Activated naive CD8-positive, alpha-beta T cell treated with anti-CD3 and anti-CD28 coated beads, Interleukin-2, amount 50 U/mL, for 24 hours (primary cell): ENCODE measurements around the gene PLEKHJ1.

Experiments used
- ATAC-seq: fragments of 150-1000 bp; cut with Tn5 transposase; one replicate; pipeline ENCODE4 v1.10.0; 2021
- DNase-seq: peaks from one replicate; pipeline ENCODE4 v3.0.0; 2021
- H3K27ac Mint-ChIP-seq: one replicate; pipeline ENCODE4 v1.8.0; 2021; ENCODE audit warnings: mild to moderate bottlenecking, mixed read lengths
- H3K27me3 Mint-ChIP-seq: one replicate; pipeline ENCODE4 v1.8.0; 2021; ENCODE audit warnings: mixed read lengths
- H3K36me3 Mint-ChIP-seq: one replicate; pipeline ENCODE4 v1.8.0; 2021; ENCODE audit warnings: low read depth, mixed read lengths
- H3K4me1 Mint-ChIP-seq: one replicate; pipeline ENCODE4 v1.8.0; 2021; ENCODE audit warnings: mixed read lengths
- H3K4me3 Mint-ChIP-seq: one replicate; pipeline ENCODE4 v1.8.0; 2021; ENCODE audit warnings: mild to moderate bottlenecking, moderate library complexity, mixed read lengths
- H3K9me3 Mint-ChIP-seq: one replicate; pipeline ENCODE4 v1.8.0; 2021; ENCODE audit warnings: mixed read lengths

PLEKHJ1 gene

DNA sequence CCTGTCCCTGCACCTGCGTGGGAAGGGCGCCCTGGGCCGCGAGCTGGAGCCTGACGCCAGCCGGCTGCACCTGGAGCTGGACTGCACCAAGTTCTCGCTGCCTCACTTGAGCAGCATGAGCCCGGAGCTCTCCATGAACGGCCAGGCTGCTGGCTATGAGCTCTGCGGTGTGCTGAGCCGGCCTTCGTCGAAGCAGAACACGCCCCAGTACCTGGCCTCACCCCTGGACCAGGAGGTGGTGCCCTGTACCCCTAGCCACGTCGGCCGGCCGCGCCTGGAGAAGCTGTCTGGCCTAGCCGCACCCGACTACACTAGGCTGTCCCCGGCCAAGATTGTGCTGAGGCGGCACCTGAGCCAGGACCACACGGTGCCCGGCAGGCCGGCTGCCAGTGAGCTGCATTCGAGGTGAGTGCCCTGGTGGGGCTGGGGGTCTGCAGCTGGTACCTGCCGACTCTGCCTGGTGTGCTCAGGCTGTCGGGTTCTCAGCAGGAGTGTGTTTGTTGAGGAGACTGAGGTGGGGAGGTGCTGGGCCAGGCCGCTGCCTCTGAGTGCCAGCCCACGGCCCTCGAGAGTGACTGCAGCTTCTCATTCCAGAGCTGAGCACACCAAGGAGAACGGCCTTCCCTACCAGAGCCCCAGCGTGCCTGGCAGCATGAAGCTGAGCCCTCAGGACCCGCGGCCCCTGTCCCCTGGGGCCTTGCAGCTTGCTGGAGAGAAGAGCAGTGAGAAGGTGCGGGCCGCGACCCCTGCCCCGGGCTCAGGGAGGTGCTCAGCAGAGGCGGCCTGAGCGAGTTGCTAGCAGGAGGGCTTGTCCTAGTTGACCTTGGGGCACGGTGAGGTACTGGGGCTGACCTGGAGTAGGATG is 19.5 kb downstream of the PLEKHJ1 start:
- H3K27me3 Mint-ChIP-seq, result no peaks in the 10 kb centered on the region
- H3K4me3 Mint-ChIP-seq, result no peak overlapping the region
- ATAC-seq (no peak), DNase-seq (no peak)
- H3K9me3 Mint-ChIP-seq, result no peaks in the 10 kb centered on the region
- peak overlapping the region; percentile 73 for H3K27ac Mint-ChIP-seq
- H3K4me1 Mint-ChIP-seq, result peaks cover 3% of the 10 kb centered on the region
- H3K36me3 Mint-ChIP-seq, result peaks cover 40% of the 10 kb centered on the region

DNA sequence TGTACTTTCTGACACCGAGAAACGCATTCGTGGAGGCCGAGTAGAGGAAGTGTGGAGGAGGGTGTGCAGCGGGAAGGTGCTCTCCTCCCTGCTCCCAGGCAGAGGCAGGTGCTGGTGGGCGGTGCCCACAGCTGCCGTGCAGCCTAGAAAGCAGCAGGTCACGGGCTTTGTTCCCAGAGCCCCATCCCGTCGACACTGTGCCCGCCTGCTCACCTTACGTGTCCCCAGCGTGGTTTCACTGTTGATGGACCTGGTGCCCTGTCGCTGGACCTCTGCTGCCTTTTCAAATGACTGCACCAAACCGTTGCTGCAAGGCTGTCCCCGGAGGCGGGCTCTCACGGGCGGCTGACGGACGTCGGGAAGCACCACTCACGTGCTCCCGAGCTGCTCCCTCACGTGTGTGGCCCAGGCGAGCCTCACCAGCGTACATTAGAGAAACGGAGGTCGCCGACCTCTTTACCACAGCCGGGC is 20.8 kb downstream of the PLEKHJ1 start:
- Mint-ChIP-seq H3K4me1 (peaks cover 3% of the 10 kb centered on the region), H3K27me3 (no peaks in the 10 kb centered on the region), H3K9me3 (no peaks in the 10 kb centered on the region), H3K4me3 (no peak overlapping the region), H3K36me3 (peaks cover 39% of the 10 kb centered on the region), H3K27ac (peak overlapping the region; percentile 8)
- DNase-seq, result no peak
- no peak for ATAC-seq

DNA sequence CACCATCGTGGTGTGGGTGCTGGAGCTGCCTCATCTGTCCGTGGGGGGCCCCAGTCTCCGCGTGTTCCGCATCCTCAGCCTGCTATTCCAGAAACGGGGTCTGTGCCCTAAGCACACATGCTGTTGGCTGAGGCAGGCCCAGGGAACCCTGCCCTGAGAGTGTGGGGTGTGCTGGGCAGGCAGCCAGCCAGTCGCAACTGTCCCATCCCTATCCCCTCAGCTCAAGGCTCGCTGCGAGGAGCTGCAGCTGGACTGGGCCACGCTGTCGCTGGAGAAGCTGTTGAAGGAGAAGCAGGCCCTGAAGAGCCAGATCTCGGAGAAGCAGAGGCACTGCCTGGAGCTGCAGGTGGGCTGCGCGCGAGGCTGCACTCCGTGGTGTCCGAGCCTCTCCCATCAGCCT is 21.9 kb downstream of the PLEKHJ1 start:
- Mint-ChIP-seq H3K4me3 (no peak overlapping the region), H3K4me1 (peaks cover 3% of the 10 kb centered on the region), H3K9me3 (no peaks in the 10 kb centered on the region), H3K27ac (no peak overlapping the region), H3K36me3 (peaks cover 32% of the 10 kb centered on the region), H3K27me3 (no peaks in the 10 kb centered on the region)
- no peak for DNase-seq
- ATAC-seq, result no peak

DNA sequence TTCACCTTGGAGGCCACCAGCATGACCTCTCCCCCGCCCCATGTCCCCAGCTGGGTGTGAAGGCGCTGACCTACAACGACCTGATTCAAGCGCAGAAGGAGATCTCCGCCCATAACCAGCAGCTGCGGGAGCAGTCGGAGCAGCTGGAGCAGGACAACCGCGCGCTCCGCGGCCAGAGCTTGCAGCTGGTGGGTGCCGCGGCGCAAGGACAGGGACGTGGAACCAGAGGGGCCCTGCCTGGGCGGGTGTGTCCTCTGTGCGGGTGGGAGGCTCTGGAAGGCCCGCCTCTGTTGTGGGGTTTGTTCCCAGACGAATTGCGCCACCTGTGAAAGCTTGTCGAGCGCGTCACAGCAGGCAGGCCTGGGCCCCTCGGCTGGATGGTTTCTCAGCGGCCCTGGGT is 22.3 kb downstream of the PLEKHJ1 start:
- no peak for ATAC-seq
- DNase-seq, result no peak
- peaks cover 3% of the 10 kb centered on the region for H3K4me1 Mint-ChIP-seq
- H3K4me3 Mint-ChIP-seq, result no peak overlapping the region
- no peaks in the 10 kb centered on the region for H3K27me3 Mint-ChIP-seq
- no peak overlapping the region for H3K27ac Mint-ChIP-seq
- no peaks in the 10 kb centered on the region for H3K9me3 Mint-ChIP-seq
- H3K36me3 Mint-ChIP-seq, result peaks cover 30% of the 10 kb centered on the region

DNA sequence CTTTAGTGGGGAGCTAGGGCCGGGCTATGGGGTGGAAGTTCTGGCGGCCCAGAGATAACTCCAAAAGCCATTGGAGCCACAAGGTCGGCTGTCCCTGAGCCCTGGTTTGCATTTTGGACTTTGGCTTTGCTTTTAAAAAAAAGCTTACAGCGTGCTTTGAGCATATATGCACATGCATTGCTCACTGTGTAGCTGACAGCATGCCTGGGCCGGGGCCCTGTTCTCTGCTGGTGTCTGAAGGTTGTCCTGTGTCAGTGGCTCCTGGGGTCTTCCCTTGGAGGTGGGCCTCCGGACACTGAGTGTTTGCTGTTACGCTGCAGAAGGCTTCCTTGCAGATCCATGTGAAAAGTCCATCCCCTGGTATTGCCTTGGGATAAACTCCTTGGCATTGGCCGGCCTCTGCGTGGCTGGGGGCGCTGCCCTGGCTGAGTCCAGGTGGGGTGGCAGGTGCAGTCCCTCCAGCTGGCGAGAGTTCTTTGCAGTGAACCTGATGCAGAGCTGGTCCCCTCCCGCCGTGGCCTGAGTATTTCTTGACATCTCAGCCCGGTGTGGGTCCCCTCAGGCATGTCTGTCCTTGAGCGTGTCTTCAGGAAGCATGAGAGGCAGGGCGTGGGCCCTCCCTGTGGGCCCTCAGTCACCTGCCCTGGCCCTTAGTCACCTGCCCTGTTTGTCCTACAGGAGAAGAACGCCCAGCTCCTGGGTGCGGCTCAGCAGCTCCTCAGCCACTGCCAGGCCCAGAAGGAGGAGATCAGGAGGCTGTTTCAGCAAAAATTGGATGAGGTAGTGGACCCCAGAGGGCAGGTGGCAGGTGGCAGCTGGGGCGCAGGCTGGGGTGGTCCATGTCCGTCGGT is 23.0 kb downstream of the PLEKHJ1 start:
- ATAC-seq, result no peak
- DNase-seq, result no peak
- Mint-ChIP-seq H3K27me3 (no peaks in the 10 kb centered on the region), H3K27ac (no peak overlapping the region), H3K9me3 (no peaks in the 10 kb centered on the region), H3K36me3 (peaks cover 30% of the 10 kb centered on the region), H3K4me3 (no peak overlapping the region), H3K4me1 (peaks cover 3% of the 10 kb centered on the region)

DNA sequence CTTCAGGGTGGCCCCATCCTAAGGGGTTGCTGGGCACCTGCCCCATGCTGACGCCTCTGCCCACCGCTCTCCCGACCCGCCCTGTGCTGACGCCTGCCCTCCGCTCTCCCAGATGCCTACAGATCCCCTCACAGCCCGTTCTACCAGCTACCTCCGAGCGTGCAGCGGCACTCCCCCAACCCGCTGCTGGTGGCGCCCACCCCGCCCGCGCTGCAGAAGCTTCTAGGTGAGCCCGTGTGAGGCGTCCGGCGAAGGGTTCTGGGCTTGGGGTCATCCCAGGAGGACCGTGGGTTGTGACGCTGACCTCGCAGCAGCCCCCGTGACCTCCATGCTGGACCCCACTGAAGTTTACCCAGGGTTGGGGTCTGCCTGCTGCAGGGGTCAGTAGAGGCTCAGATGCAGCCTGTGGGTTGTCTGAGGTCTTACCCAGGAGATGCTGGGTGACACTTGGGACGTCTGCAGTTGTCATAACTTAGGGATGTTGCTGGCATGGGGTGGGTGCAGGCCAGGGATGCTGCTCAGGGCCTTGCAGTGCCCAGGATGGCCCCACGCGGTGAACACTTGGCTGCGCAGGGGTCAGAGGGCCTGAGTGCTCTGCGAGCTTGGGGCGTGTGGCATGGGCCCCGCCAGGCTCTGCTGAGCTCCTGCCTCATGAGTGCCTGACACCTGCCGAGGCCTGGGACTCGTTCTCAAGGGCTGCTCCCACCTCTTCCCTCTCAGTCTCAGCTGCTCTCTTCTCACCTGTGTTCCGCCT is 25.0 kb downstream of the PLEKHJ1 start:
- ATAC-seq (no peak), DNase-seq (no peak)
- H3K27ac Mint-ChIP-seq, result no peak overlapping the region
- H3K27me3 Mint-ChIP-seq, result no peaks in the 10 kb centered on the region
- no peak overlapping the region for H3K4me3 Mint-ChIP-seq
- no peaks in the 10 kb centered on the region for H3K9me3 Mint-ChIP-seq
- H3K4me1 Mint-ChIP-seq, result peaks cover 3% of the 10 kb centered on the region
- peaks cover 28% of the 10 kb centered on the region for H3K36me3 Mint-ChIP-seq

DNA sequence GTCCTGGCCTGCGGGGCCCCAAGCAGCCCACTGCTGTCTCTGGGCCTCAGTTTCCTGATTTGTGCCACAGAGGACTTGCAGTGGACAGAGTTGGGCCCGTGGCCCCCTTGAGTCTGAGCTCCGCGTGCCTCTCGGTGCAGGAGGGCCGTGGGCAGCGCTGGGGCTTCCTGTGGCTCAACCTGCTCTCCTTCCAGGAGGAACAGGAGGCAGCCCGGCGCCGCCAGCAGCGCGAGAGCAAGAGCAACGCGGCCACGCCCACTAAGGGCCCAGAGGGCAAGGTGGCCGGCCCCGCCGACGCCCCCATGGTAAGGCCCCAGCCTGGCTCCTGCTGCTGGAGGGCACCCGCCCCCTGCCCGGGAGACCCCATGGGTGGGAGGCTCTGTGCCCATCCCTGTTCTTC is 25.9 kb downstream of the PLEKHJ1 start:
- Mint-ChIP-seq H3K9me3 (no peaks in the 10 kb centered on the region), H3K4me1 (peaks cover 2% of the 10 kb centered on the region), H3K27me3 (no peaks in the 10 kb centered on the region), H3K27ac (no peak overlapping the region), H3K4me3 (no peak overlapping the region), H3K36me3 (peaks cover 24% of the 10 kb centered on the region)
- ATAC-seq, result no peak
- no peak for DNase-seq

DNA sequence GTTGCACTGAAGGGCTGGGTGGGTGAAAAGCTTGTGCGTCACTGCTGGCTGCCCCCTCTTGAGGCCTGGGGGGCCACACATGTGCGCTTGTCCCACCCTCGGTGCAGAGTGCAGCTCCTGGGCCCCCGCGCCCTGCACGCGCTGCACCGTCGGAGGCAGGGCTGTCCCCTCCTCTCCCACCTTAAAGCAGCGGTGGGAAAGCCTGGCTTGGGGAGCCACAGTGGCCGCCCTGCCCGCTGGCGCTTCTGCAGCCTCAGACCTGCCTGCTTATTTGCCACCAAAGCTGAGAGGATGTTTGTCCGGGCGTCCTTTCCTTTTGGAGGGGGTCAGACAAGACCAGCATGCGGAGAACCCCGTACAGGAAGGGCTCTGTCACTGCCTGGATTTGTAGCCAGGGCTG is 26.7 kb downstream of the PLEKHJ1 start:
- H3K27ac Mint-ChIP-seq, result no peak overlapping the region
- DNase-seq, result no peak
- no peaks in the 10 kb centered on the region for H3K27me3 Mint-ChIP-seq
- H3K4me3 Mint-ChIP-seq, result no peak overlapping the region
- no peaks in the 10 kb centered on the region for H3K4me1 Mint-ChIP-seq
- no peak for ATAC-seq
- H3K36me3 Mint-ChIP-seq, result peaks cover 22% of the 10 kb centered on the region
- H3K9me3 Mint-ChIP-seq, result no peaks in the 10 kb centered on the region

DNA sequence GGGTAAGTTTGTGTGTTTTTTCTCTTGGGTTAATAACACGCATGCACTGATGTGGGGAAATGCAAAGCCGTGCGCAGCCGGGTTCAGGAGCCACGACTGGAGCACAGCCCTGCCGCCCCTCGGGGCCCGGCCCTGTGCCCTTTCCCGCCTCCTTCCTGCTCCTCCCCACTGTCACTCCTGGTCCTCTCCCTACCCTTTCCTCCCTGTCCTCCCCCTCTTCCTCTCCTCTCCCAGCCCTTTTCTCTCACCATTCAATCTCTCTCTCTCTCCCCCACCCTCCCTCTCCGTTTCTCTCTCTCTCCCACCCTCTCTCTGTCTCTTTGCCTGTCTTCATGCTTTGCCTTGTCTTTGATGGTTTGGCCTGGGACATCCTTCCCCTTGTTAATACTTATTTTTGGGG is 27.2 kb downstream of the PLEKHJ1 start:
- ATAC-seq, result no peak
- H3K36me3 Mint-ChIP-seq, result peaks cover 23% of the 10 kb centered on the region
- no peaks in the 10 kb centered on the region for H3K4me1 Mint-ChIP-seq
- H3K27me3 Mint-ChIP-seq, result no peaks in the 10 kb centered on the region
- no peak for DNase-seq
- no peak overlapping the region for H3K4me3 Mint-ChIP-seq
- no peaks in the 10 kb centered on the region for H3K9me3 Mint-ChIP-seq
- no peak overlapping the region for H3K27ac Mint-ChIP-seq

DNA sequence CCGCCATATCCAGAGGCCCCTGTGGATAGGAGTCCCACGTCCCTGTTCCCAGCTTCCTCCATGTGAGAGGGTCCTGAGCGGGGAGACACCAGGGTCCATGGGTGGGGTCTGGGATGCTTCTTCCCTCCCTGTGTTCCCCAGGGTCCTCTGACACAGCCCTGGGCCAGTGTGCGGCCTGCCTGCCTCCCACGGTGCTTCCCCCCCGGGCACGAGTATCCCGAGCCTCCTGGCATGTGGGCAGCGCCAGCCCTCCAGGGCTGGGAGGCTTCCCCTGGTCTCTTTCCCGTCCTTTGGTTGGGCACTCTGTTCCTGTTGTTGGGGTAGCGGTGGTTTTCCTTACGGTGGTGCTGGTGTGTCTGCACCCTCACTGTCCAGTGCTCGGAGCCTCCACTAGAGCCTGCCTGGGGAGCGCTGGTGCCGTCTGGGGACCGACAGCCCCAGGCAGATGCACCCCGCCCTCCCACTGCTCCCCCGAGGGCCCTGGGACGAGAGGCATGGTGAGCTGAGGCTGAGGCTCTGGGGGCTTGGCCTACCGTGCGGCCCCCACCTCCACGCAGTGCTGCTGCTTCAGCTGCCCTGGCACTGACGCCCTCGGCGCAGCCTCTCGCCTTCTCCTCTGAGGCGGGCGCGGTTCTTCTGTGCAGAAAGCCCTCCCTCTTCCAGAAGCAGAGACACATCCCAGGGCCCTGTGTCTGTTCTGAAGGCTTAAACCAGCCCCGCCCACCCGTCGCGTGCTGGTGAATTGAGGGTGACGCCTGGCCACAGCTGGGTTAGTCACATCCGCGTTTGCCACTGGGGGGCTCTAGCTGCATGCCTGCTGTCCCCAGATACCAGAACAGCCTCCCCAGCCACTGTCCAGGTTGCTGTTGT is 27.9 kb downstream of the PLEKHJ1 start:
- Mint-ChIP-seq H3K9me3 (no peaks in the 10 kb centered on the region), H3K36me3 (peaks cover 25% of the 10 kb centered on the region)
- DNase-seq, result peak; percentile 36

DNA sequence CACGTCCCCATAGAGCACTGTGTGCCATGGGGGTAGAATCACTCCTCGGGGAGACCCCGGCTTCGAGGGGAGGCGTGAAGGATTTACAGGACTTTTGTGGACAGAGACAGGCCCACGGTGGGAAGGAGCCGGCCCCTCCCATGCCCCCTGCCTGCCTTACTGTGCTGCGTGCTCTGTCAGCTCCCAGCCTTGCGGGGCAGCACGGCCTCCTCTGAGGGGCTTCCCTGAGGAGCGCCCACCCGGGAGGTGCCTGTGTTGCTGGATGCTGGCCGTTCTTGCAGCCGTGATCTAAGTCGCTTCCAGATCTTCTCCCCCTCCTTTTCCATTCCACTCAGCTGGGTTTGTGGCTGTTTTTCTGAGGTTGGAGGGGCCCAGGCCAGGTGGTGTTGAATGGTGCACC is 29.1 kb downstream of the PLEKHJ1 start:
- peaks cover 22% of the 10 kb centered on the region for H3K36me3 Mint-ChIP-seq
- no peaks in the 10 kb centered on the region for H3K9me3 Mint-ChIP-seq
- H3K27me3 Mint-ChIP-seq, result no peaks in the 10 kb centered on the region
- no peaks in the 10 kb centered on the region for H3K4me1 Mint-ChIP-seq
- no peak overlapping the region for H3K27ac Mint-ChIP-seq
- no peak overlapping the region for H3K4me3 Mint-ChIP-seq
- ATAC-seq (no peak), DNase-seq (no peak)

More for the DNA sequence above, 27.9 kb downstream of the PLEKHJ1 start:
- peak; percentile 26 for ATAC-seq
- Mint-ChIP-seq H3K27ac (no peak overlapping the region), H3K4me3 (no peak overlapping the region), H3K27me3 (no peaks in the 10 kb centered on the region), H3K4me1 (no peaks in the 10 kb centered on the region)

DNA sequence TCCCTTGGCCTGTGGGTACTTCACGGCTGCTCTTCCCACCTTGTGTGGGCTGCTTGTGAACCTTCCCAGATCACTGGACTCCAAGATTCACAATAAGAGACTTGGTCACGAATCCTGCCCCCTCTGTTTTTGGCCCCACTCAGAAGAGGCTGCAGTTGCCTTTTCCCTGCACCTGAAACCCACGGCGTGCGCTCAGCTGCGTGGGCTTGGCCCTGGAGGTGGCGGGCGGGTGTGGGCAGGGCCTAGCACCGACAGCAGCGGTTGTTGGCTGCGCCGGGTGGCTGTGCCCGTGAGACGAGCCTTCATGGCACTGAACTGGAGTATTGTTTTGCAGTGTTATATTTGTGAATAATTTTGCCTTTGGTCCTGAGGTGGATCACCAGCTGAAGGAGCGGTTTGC is 33.8 kb downstream of the PLEKHJ1 start:
- Mint-ChIP-seq H3K9me3 (no peaks in the 10 kb centered on the region), H3K4me3 (no peak overlapping the region), H3K4me1 (no peaks in the 10 kb centered on the region), H3K27me3 (no peaks in the 10 kb centered on the region), H3K36me3 (peaks cover 14% of the 10 kb centered on the region), H3K27ac (no peak overlapping the region)
- no peak for ATAC-seq
- no peak for DNase-seq

DNA sequence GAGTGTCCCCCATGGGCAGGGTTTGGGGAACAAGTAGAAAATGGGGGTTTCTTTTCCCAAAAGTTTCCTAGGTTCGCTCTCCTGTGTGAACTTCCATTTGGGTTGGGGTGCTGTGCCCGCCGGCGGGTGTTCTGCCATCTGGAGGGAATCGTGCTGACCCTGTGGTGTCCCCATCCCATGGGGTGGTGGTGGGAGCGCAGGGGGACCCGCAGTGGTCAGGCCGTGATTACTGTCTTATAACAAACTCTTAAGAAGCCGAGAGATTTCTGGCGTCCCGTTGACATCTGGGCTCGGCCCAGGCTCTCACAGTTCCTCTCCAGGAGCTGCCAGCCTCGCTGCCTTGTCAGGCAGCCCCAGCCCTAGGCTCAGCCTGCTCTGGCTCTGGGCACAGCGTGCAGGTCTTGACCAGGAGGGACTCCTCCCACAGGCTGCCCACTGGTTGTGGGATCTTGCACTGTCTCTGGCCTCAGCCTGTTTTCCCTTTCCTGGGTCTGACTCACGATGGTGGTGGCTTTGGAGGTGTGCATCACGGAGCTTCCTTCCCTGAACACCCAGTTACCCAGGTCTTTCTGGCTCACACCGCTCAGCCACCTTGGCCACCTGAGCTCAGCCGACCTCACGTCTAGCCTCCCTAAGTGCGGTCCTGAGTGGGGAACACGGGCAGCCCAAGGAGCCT is 34.5 kb downstream of the PLEKHJ1 start:
- no peaks in the 10 kb centered on the region for H3K4me1 Mint-ChIP-seq
- H3K27ac Mint-ChIP-seq, result peak overlapping the region; percentile 14
- no peak for ATAC-seq
- DNase-seq, result no peak
- H3K27me3 Mint-ChIP-seq, result no peaks in the 10 kb centered on the region
- no peaks in the 10 kb centered on the region for H3K9me3 Mint-ChIP-seq
- peaks cover 12% of the 10 kb centered on the region for H3K36me3 Mint-ChIP-seq
- H3K4me3 Mint-ChIP-seq, result no peak overlapping the region
